ENCODE data around the gene BRIP1.
"Not testable (repeated sequence)": the region's sequence is repeated elsewhere in the genome, so short reads cannot be mapped to it uniquely, and the experiment has no call there.

Gene BRIP1

GRCh38 chr17:61714300-61714699 lies 149.0 kb downstream of the BRIP1 start:
- in situ Hi-C loops (cut with MboI; ENCODE audit: low sequenced_read_pairs), result no loop called here

DNA sequence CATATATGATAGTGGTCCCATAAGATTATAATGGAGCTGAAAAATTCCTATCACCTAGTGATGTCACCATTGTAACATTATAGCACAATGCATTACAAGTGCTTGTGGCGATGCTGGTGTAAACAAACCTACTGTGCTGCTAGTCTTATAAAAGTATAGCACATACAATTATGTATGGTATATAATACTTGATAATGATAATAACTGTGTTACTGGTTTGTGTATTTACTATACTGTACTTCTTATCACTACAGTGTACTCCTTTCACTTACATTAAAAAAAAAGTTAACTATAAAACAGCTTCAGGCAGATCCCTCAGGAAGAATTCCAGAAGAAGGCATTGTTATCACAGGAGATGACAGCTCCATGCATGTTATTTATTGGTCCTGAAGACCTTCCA lies 150.3 kb downstream of the BRIP1 start:
- in situ Hi-C loops (cut with MboI; ENCODE audit: low sequenced_read_pairs), result no loop called here

- in situ Hi-C loops (cut with MboI; ENCODE audit: low sequenced_read_pairs), result no loop called here
These were observed 152.8 kb downstream of the BRIP1 start for GRCh38 chr17:61710546-61710945.

GRCh38 chr17:61709567-61709966 lies 153.8 kb downstream of the BRIP1 start:
- in situ Hi-C loops (cut with MboI; ENCODE audit: low sequenced_read_pairs), result no loop called here

DNA sequence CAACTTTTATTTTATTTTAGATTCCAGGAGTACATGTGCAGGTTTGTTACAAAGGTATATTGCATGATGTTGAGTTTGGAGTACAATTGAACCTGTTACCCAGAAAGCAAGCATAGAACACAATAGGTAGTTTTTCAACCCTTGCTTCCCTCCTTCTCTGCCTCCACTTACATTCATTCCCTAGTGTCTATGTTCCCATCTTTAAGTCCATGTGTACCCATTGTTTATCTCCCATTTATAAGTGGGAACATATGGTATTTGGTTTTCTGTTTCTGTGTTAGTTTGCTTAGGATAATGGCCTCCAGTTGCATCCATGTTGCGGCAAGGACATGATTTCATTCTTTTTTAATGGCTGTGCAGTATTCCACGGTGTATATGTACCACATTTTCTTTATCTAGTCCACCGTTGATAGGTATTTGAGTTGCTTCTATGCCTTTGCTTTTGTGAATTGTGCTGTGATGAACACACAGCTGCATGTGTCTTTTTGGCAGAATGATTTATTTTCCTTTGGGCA lies 158.3 kb downstream of the BRIP1 start:
- in situ Hi-C loops (cut with MboI; ENCODE audit: low sequenced_read_pairs), result no loop called here

DNA sequence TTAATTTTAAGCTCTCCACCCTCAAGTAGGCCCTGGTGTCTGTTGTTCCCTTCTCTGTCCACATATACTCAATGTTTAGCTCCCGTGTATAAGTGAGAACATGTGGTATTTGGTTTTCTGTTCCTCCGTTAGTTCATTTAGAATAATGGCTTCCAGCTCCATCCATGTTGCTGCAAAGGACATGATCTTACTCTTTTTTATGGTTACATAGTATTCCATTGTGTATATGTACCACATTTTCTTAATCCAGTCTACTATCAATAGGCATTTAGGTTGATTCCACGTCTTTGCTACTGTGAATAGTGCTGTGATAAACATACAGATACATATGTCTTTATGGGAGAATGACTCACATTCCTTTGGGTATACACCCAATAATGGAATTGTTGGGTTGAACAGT lies 160.9 kb downstream of the BRIP1 start:
- in situ Hi-C loops (cut with MboI; ENCODE audit: low sequenced_read_pairs), result no loop called here

DNA sequence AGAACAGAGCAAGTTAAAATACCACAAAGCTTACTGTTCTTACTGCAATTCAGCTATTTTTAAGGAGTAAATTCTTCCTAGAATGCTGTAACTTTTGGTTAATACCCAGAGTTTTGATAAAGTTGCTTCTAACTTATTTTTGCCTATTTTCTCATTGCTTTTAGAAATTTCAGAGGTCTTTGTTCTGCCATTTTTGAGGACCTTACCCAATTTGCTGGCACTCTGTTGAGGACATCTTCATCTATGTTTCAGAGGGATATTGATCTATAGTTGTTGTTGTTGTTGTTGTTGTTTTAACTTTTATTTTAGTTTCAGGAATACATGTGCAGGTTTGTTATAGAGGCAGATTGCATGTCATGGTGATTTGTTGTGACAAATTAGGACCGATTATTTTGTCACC lies 161.3 kb downstream of the BRIP1 start:
- in situ Hi-C loops (cut with MboI; ENCODE audit: low sequenced_read_pairs), result no loop called here

DNA sequence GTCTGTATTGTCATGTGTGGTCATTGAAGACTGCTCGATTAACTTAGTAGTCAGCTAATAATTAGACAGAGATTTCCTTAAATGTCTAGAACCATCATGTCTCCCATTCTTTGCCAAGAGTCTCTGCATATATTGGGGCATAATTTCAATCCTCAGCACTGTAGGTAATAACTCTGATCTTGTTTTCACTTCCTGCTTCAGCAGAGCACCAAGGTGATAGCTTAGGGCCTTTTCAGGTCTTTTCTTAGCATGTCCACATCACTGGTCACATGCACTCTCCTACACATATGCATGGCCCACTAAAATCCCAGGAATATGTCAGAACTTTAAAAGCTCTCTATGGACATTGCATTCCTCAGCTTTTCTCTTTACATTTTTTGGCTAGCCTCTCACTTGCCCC lies 162.0 kb downstream of the BRIP1 start:
- in situ Hi-C loops (cut with MboI; ENCODE audit: low sequenced_read_pairs), result no loop called here

DNA sequence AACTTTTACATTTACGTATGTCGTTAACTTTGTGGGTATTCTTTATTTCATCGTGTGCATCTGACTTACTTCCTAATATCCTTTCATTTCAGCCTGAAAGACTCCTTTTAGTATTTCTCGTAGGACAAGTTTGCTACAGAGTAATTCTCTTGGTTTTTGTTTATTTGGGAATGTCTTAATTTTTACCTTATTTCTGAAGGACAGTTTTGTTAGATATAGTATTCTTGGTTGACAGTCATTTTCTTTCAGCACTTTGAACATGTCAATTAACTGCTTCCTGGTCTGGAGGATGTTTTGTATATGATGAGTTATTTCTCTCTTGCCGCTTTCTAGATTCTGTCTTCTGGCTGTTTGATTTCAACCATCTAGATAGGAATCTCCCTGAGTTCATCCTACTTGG lies 163.1 kb downstream of the BRIP1 start:
- in situ Hi-C loops (cut with MboI; ENCODE audit: low sequenced_read_pairs), result no loop called here

DNA sequence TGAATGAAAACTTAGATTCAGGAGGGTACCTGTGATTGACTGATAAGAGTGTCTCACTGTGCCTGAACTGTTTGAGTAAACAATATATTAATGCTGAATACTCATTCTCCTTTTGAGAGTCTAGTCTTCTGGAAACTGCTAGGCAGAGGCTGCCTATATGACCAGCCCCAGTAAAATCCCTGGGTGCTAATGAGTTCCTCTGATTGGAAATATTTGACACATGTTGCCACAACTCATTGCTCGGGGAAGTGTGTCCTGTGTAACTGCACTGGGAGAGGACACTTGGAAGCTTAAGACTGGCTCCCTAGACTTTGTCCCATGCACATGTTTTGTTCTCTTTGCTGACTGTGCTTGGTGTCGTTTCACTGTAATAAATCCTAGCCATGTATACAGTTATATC lies 163.6 kb downstream of the BRIP1 start:
- in situ Hi-C loops (cut with MboI; ENCODE audit: low sequenced_read_pairs), result no loop called here

GRCh38 chr17:61699032-61699431 lies 164.3 kb downstream of the BRIP1 start:
- in situ Hi-C loops (cut with MboI; ENCODE audit: low sequenced_read_pairs), result no loop called here

DNA sequence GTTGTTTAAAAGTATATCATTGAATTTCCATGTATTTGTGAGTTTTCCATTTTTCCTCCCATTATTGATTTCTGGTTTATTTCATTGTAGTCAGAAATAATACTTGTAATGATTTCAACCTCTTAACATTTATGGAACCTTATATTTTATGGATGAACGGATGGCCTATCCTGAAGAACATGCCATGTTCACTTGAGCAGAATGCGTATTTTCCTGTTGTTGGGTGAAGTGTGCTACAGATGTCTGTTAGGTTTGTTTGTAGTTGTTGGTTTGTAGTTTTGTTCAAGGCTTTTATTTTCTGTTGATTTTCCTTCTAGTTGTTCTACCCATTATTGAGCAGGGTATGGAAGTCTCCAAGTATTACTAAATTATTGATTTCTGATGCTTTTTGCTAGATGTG lies 165.1 kb downstream of the BRIP1 start:
- in situ Hi-C loops (cut with MboI; ENCODE audit: low sequenced_read_pairs), result no loop called here

DNA sequence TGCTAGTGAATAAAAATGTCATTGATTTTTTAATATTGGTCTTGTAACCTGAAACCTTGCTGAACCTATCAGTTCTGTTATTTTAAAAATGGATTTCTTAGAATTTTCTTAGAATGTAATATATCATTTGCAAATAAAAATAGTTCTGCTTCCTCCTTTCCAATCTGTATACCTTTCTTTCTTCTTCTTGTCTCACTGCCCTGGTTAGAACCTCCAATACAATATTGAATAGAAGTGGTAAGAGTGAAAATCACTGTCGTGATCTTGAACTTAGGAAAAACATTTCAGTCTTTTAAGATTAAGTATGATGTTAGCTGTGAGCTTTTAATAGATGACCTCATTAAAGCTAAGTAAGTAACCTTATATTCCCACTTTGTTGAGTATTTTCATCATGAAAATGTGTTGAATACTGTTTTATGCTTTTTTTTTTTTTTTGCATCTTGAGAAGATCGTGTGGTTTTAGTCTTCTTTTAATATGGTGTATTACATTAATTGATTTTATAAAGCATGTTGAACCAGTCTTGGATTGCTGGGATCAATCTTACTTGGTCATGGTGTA lies 167.5 kb downstream of the BRIP1 start:
- in situ Hi-C loops (cut with MboI; ENCODE audit: low sequenced_read_pairs), result no loop called here

- in situ Hi-C loops (cut with MboI; ENCODE audit: low sequenced_read_pairs), result no loop called here
These were observed 169.2 kb downstream of the BRIP1 start for GRCh38 chr17:61694095-61694494.

DNA sequence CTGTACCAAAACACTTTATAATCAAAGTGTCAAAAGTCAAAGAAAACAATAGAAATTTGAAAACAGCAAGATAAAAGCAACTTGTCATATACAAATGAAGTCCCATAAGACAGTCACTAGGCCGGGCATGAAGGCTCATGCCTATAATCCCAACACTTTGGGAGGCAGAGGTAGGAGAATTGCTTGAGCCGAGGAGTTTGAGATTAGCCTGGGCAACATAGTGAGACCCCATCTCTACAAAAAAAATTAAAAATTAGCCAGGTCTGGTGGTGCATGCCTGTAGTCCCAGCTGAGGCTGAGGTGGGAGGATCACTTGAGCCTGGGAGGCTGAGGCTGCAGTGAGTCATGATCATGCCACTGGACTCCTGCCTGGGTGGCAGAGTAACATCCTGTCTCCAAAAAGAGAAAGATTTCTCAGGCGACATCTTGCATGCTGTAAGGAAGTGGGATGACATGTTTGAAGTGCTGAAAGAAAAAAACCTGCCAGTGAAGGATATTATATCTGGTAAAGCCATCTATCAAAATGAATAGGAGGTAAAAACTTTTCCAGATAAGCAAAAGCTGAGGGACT lies 173.6 kb downstream of the BRIP1 start:
- in situ Hi-C loops (cut with MboI; ENCODE audit: low sequenced_read_pairs), result no loop called here

DNA sequence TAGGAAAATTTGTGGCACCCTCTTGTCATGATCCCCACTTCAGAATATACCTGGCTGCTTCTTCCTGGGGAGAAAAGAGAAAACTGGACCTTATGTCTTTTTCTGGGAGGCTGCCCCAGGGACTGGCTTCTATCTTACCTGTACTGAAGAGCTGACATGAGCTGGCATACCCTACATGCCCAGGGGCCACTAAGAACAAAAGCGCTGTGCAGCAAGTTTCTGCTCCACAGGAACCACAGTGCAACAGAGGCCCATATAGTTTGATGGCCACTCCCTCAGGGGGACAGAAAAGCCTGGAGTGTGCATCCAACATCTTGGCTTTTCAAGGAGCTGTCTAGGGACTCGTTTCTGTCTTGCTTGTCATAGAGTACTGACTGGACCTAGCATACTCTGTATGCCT lies 175.6 kb downstream of the BRIP1 start:
- in situ Hi-C loops (cut with MboI; ENCODE audit: low sequenced_read_pairs), result no loop called here

DNA sequence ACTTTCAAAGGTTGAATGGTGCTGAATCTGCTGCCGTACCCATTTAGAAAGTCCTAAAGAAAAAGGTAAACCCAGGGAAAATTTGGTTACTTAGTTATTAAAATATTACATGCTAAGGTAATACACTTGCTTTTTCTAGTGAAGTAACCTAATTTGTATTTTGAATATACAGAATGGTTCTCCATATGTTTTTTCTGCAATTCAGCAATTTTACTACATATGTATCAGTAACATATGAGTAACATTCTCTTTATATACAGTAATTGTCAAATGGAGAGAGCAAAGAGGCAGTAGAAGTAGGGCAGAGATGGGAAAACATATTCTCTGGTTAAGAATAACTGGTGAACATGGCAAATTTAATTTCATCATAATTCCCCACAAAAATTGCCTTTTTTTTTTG lies 177.2 kb downstream of the BRIP1 start:
- in situ Hi-C loops (cut with MboI; ENCODE audit: low sequenced_read_pairs), result no loop called here

DNA sequence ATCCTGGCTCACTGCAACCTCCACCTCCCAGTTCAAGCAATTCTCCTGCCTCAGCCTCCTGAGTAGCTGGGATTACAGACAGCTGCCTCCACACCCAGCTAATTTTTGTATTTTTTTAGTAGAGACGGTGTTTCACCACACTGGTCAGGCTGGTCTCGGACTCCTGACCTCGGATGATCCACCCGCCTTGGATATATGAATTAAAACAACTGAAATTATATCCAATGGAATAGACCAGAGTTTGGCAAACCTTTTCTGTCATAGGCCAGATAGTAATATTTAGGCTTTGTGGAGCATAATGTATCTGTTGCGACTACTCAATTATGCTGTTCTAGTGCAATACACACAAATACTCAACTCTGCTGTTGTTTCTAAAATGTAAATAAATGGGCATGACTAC lies 178.5 kb downstream of the BRIP1 start:
- in situ Hi-C loops (cut with MboI; ENCODE audit: low sequenced_read_pairs), result no loop called here

GRCh38 chr17:61684172-61684571 lies 179.2 kb downstream of the BRIP1 start:
- in situ Hi-C loops (cut with MboI; ENCODE audit: low sequenced_read_pairs), result no loop called here

DNA sequence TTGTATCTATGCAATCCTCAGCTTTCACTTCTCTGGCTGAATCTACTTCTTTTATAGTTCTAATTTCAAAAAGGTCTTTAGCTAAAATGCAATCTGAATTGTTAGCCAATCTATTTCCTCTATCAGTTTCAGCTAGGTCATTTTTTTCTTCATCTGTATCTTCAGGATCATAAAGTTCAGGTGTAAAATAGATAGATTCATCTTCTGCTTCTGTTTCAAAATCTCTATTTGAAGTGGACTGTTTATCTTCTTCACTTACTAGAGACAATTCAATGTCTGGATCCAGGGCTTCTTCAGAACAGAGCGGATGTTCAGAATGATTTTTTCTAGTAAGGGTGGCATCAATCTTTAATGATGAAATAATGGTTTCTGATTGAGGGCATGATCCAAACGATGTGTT lies 179.9 kb downstream of the BRIP1 start:
- in situ Hi-C loops (cut with MboI; ENCODE audit: low sequenced_read_pairs), result no loop called here

DNA sequence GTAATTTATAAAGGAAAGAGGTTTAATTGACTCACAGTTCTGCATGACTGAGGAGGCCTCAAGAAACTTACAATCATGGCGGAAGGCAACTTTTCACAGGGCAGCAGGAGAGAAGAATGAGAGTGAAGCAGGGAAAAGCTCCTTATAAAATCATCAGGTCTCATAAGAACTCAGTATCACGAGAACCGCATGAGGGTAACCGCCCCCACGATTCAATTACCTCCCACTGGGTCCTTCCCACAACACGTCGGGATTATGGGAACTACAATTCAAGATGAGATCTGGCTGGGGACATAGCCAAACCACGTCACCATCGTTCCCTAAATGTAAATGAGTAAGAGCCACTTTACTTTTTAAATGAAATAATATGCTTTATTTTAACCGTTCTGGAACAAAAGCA lies 182.4 kb downstream of the BRIP1 start:
- in situ Hi-C loops (cut with MboI; ENCODE audit: low sequenced_read_pairs), result no loop called here

DNA sequence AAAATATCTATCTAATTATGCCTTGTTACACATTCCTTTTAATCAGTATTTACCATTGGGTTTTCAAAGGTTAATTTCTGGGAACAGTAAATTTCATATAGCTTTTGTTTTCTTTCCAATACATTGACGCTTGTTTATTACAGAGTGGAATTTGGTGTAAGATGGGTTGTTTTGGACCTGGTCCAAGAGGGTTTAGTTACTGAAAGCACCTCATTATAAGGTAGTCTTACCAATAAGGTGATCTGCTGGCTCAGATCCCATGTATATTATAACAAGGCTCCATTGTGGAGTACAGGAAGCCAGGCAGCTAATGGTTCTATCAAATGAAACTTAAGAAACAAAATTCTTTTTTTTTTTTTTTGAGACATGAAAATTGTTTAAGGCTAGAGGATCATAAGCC lies 185.0 kb downstream of the BRIP1 start:
- in situ Hi-C loops (cut with MboI; ENCODE audit: low sequenced_read_pairs), result no loop called here

GRCh38 chr17:61677150-61677811 lies 186.0 kb downstream of the BRIP1 start:
- in situ Hi-C loops (cut with MboI; ENCODE audit: low sequenced_read_pairs), result not testable (repeated sequence)

Data from HL-60/S4 treated with retinoic acid at 250 ng/mL for 4 days and 3 days (cell line).